Nephron (organoid): ENCODE measurements around the gene GARNL3.

Experiments used
- H3K27ac Mint-ChIP-seq, 3 experiments: 2 replicates each; pipeline ENCODE4 v1.8.0; 2020; ENCODE audit warnings: mixed read lengths in 3 of 3, mild to moderate bottlenecking in 2 of 3, moderate library complexity in 1 of 3
- H3K27me3 Mint-ChIP-seq: 2 replicates; pipeline ENCODE4 v1.8.0; 2021; ENCODE audit warnings: low read depth, mild to moderate bottlenecking, moderate library complexity, mixed read lengths
- H3K36me3 Mint-ChIP-seq: 2 replicates; pipeline ENCODE4 v1.8.0; 2020; ENCODE audit warnings: low read depth, mixed read lengths
- H3K4me1 Mint-ChIP-seq: 2 replicates; pipeline ENCODE4 v1.8.0; 2020; ENCODE audit warnings: mixed read lengths
- H3K4me3 Mint-ChIP-seq, 3 experiments: 2 replicates each; pipeline ENCODE4 v1.8.0; 2020; ENCODE audit warnings: mild to moderate bottlenecking in 3 of 3, mixed read lengths in 3 of 3, moderate library complexity in 2 of 3
- H3K9me3 Mint-ChIP-seq: 2 replicates; pipeline ENCODE4 v1.8.0; 2020; ENCODE audit warnings: mixed read lengths
- TF ChIP-seq, protein P1 (sequence below), 3 experiments: fragments of 200-600 bp; sonication (generic); IDR thresholded peaks; one replicate each; pipeline ENCODE4 v1.5.0; 2021; ENCODE audit warnings: antibody characterized with exemption in 3 of 3; ENCODE audit not compliant: unreplicated experiment in 3 of 3

The GARNL3 gene, protein sequence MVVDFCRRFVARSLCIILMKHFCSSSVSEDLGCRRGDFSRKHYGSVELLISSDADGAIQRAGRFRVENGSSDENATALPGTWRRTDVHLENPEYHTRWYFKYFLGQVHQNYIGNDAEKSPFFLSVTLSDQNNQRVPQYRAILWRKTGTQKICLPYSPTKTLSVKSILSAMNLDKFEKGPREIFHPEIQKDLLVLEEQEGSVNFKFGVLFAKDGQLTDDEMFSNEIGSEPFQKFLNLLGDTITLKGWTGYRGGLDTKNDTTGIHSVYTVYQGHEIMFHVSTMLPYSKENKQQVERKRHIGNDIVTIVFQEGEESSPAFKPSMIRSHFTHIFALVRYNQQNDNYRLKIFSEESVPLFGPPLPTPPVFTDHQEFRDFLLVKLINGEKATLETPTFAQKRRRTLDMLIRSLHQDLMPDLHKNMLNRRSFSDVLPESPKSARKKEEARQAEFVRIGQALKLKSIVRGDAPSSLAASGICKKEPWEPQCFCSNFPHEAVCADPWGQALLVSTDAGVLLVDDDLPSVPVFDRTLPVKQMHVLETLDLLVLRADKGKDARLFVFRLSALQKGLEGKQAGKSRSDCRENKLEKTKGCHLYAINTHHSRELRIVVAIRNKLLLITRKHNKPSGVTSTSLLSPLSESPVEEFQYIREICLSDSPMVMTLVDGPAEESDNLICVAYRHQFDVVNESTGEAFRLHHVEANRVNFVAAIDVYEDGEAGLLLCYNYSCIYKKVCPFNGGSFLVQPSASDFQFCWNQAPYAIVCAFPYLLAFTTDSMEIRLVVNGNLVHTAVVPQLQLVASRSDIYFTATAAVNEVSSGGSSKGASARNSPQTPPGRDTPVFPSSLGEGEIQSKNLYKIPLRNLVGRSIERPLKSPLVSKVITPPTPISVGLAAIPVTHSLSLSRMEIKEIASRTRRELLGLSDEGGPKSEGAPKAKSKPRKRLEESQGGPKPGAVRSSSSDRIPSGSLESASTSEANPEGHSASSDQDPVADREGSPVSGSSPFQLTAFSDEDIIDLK

GRCh38 chr9:127264462-127265219 is at the start of gene GARNL3:
Gene GARNL3, plus strand, starts transcription at chr9:127264774. Its CDS starts 104 bp downstream, at chr9:127264878.
- Mint-ChIP-seq H3K36me3 (no peaks in the 10 kb centered on the region), H3K4me3 (peak within 1 kb of the TSS in 1 of 3 experiments; percentile 10), H3K27ac (peak within 1 kb of the TSS; percentile 11 to 53 (median 17)), H3K9me3 (no peaks in the 10 kb centered on the region), H3K4me1 (peaks cover 27% of the 10 kb centered on the region), H3K27me3 (no peaks in the 10 kb centered on the region)
- TF ChIP-seq, protein P1, sequence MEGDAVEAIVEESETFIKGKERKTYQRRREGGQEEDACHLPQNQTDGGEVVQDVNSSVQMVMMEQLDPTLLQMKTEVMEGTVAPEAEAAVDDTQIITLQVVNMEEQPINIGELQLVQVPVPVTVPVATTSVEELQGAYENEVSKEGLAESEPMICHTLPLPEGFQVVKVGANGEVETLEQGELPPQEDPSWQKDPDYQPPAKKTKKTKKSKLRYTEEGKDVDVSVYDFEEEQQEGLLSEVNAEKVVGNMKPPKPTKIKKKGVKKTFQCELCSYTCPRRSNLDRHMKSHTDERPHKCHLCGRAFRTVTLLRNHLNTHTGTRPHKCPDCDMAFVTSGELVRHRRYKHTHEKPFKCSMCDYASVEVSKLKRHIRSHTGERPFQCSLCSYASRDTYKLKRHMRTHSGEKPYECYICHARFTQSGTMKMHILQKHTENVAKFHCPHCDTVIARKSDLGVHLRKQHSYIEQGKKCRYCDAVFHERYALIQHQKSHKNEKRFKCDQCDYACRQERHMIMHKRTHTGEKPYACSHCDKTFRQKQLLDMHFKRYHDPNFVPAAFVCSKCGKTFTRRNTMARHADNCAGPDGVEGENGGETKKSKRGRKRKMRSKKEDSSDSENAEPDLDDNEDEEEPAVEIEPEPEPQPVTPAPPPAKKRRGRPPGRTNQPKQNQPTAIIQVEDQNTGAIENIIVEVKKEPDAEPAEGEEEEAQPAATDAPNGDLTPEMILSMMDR (IDR thresholded peaks at IDR 0.05; ENCODE audit: unreplicated experiment in 3 of 3): no peak

DNA sequence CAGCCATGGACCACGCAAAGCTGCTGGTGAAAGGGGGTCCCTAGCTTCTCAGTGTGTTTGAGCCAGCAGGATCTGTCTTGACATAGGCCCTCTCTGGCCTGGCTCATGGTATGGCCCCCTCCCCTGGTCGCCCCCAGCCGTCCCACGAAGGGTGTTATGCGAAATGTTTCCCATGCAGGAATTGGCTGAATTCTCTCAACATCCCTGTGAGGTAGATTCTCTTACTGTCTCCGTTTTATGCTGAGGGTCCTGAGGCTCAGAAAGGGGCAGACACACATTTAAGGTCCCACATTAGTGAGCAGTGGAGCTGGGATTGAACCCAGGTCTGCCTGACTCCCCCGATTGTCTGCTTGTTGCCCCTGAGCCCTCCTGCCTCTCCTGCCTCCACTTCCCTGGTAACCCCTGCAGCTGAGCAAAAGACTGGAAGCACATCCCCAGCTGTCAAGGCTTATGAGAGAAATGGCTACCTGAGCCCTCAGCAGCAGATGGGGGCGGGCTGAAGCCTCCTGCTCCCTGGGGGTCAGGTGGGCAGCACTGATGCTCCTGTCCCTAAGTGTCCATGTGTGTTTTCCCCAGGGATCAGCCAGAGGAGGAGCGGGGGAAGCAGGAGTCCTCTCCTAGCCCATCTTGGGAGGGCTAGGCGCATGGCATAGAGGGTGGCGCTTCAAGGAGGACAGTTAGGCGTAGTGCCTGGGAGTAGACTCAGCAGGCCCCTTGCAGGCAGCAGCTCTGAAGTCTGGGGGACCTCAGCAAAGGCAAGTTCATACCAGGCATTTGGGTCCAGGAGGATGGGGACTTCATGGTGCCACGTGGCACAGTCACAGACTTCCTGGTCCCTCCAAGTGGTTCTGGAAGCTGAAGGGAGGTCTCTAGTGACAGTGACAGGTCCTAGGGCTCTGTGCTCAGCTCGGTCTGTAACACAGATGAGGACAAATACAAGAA is 49.0 kb upstream of the GARNL3 start:
- Mint-ChIP-seq H3K4me1 (peaks cover 48% of the 10 kb centered on the region), H3K4me3 (no peak overlapping the region), H3K27me3 (peaks cover 10% of the 10 kb centered on the region), H3K36me3 (no peaks in the 10 kb centered on the region), H3K9me3 (no peaks in the 10 kb centered on the region), H3K27ac (no peak overlapping the region)
- TF ChIP-seq, protein P1 (IDR thresholded peaks at IDR 0.05; ENCODE audit: unreplicated experiment in 3 of 3): no peak

GRCh38 chr9:127216210-127216887 is 48.2 kb upstream of the GARNL3 start:
- no peaks in the 10 kb centered on the region for H3K36me3 Mint-ChIP-seq
- peaks cover 42% of the 10 kb centered on the region for H3K4me1 Mint-ChIP-seq
- H3K27ac Mint-ChIP-seq: no peak overlapping the region
- H3K4me3 Mint-ChIP-seq: no peak overlapping the region
- H3K27me3 Mint-ChIP-seq: peaks cover 10% of the 10 kb centered on the region
- H3K9me3 Mint-ChIP-seq: no peaks in the 10 kb centered on the region
- TF ChIP-seq, protein P1 (IDR thresholded peaks at IDR 0.05; ENCODE audit: unreplicated experiment in 3 of 3): no peak

DNA sequence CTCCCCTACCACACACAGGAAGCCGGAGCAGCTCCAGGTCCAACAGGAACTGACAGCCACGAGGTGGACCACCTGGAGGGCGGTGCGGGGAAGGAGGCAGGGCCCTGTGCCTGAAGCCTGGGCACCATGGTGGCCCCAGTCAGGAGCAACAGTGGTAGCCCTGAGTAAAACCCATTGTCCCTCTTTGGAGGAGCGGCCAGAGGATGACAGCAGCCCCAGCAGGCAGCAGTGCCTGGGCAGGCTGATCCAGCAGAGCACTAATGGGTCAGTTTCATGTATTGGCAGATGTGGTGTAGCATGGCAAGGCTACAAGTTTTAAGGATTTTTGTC is 47.7 kb upstream of the GARNL3 start:
- no peak overlapping the region for H3K27ac Mint-ChIP-seq
- H3K4me3 Mint-ChIP-seq: no peak overlapping the region
- no peaks in the 10 kb centered on the region for H3K9me3 Mint-ChIP-seq
- H3K4me1 Mint-ChIP-seq: peaks cover 41% of the 10 kb centered on the region
- no peaks in the 10 kb centered on the region for H3K36me3 Mint-ChIP-seq
- TF ChIP-seq, protein P1 (IDR thresholded peaks at IDR 0.05; ENCODE audit: unreplicated experiment in 3 of 3): no peak
- peaks cover 11% of the 10 kb centered on the region for H3K27me3 Mint-ChIP-seq
